H1 (cell line): ENCODE data around the gene SLX4IP. TPM values are rescaled to one million over a fixed set of nuclear protein-coding genes. Genes with fewer than 3 reads are reported as not detected.

ENCODE experiments used
- CTCF ChIA-PET: fragments of 300-600 bp; sonication (Branson Sonifier 250); formaldehyde crosslinking; loops from one replicate; lab custom pipeline; 2021; ENCODE audit not compliant: partially characterized antibody; lab: Charles Lee
- POLR2A ChIA-PET: fragments of 300-600 bp; sonication (Branson Sonifier 250); formaldehyde crosslinking; loops from one replicate; lab custom pipeline; 2021; ENCODE audit warnings: inconsistent platforms; ENCODE audit not compliant: partially characterized antibody; lab: Charles Lee
- DNase-seq, 2 experiments: peaks; one replicate each; pipeline versions ENCODE4 v3.0.0 to v3.0.0-alpha.2; 2010 to 2022; ENCODE audit warnings: low spot score in 2 of 2, low read depth in 1 of 2, mixed read lengths in 1 of 2
- FAIRE-seq: peaks from 2 replicates; lab custom pipeline; 2011; peaks lifted over from hg19 to GRCh38; lab: Jason Lieb, UNC
- H2AFZ ChIP-seq: 2 replicates; pipeline ENCODE4 v1.8.1; 2012; ENCODE audit warnings: low read length, inconsistent platforms
- H2AK5ac ChIP-seq: 2 replicates; pipeline ENCODE4 v1.6.1; 2013; ENCODE audit warnings: low read depth, low read length
- H2BK120ac ChIP-seq: replicated peaks from 2 replicates; pipeline ENCODE3; 2013; ENCODE audit warnings: low read depth, low read length, inconsistent platforms
- H2BK12ac ChIP-seq: 2 replicates; pipeline ENCODE4 v1.6.1; 2013; ENCODE audit warnings: low read depth, low read length
- H2BK15ac ChIP-seq: 2 replicates; pipeline ENCODE4 v1.6.1; 2013; ENCODE audit warnings: low read length
- H2BK20ac ChIP-seq: 2 replicates; pipeline ENCODE4 v1.6.1; 2013; ENCODE audit warnings: low read length
- H2BK5ac ChIP-seq: 2 replicates; pipeline ENCODE4 v1.6.1; 2013; ENCODE audit warnings: low read depth, low read length
- H3K14ac ChIP-seq: 2 replicates; pipeline ENCODE4 v1.6.1; 2013; ENCODE audit warnings: inconsistent platforms; ENCODE audit not compliant: insufficient read length
- H3K18ac ChIP-seq: 2 replicates; pipeline ENCODE4 v1.6.1; 2013; ENCODE audit warnings: low read length; ENCODE audit errors: extremely low read depth
- H3K23ac ChIP-seq: 2 replicates; pipeline ENCODE4 v1.6.1; 2013; ENCODE audit warnings: inconsistent platforms; ENCODE audit not compliant: insufficient read length
- H3K23me2 ChIP-seq: 2 replicates; pipeline ENCODE4 v1.6.1; 2013; ENCODE audit warnings: low read depth, low read length
- H3K27ac ChIP-seq: 2 replicates; pipeline ENCODE4 v1.6.1; 2011; ENCODE audit warnings: low read depth, low read length, inconsistent platforms
- H3K27me3 ChIP-seq, 4 experiments: replicated peaks in 1 of 4; 1 replicate in 1 of 4; 2 replicates in 3 of 4; pipeline versions ENCODE4 v1.6.1 to v1.8.1; 2011 to 2013; ENCODE audit warnings: low read length in 3 of 4, mild to moderate bottlenecking in 3 of 4, inconsistent platforms in 2 of 4, mixed read lengths in 2 of 4, moderate library complexity in 1 of 4; ENCODE audit not compliant: control insufficient read depth in 3 of 4, insufficient read depth in 3 of 4; ENCODE audit errors: extremely low read depth in 1 of 4
- H3K36me3 ChIP-seq, 4 experiments: 2 replicates each; pipeline versions ENCODE4 v1.6.1 to v1.8.1; 2011 to 2013; ENCODE audit warnings: mild to moderate bottlenecking in 4 of 4, low read length in 3 of 4, moderate library complexity in 2 of 4, control low read depth in 1 of 4, inconsistent platforms in 1 of 4; ENCODE audit not compliant: insufficient read depth in 4 of 4, control insufficient read depth in 2 of 4
- H3K4ac ChIP-seq: replicated peaks from 2 replicates; pipeline ENCODE3; 2013; ENCODE audit warnings: low read length, low read depth, mixed read lengths, inconsistent platforms; ENCODE audit not compliant: insufficient read length
- H3K4me1 ChIP-seq, 4 experiments: replicated peaks in 1 of 4; 1 replicate in 1 of 4; 2 replicates in 3 of 4; pipeline versions ENCODE4 v1.6.1 to v1.8.1; 2011 to 2013; ENCODE audit warnings: low read length in 3 of 4, inconsistent platforms in 2 of 4, mixed read lengths in 1 of 4; ENCODE audit not compliant: insufficient read depth in 4 of 4, control insufficient read depth in 3 of 4
- H3K4me2 ChIP-seq, 2 experiments: 2 replicates each; pipeline versions ENCODE4 v1.6.1 to v1.8.1; 2011 to 2013; ENCODE audit warnings: low read depth in 2 of 2, low read length in 2 of 2, control low read depth in 1 of 2, inconsistent platforms in 1 of 2, mild to moderate bottlenecking in 1 of 2; ENCODE audit not compliant: insufficient read depth in 1 of 2
- H3K4me3 ChIP-seq, 4 experiments: fragments of 200-600, 300-600 bp in 1 of 4; sonication (generic), shearing (Covaris generic), sonication (Bioruptor Twin) in 1 of 4; 2 replicates each; pipeline versions ENCODE4 v1.5.1 to v1.8.1; 2011 to 2016; ENCODE audit warnings: low read length in 4 of 4, low read depth in 3 of 4, control low read depth in 2 of 4, inconsistent platforms in 2 of 4, mild to moderate bottlenecking in 2 of 4, mixed read lengths in 1 of 4, moderate library complexity in 1 of 4; ENCODE audit not compliant: insufficient read depth in 2 of 4; ENCODE audit errors: extremely low read depth in 1 of 4
- H3K56ac ChIP-seq: replicated peaks from 2 replicates; pipeline ENCODE3; 2013; ENCODE audit warnings: low read depth, mild to moderate bottlenecking, mixed read lengths, low read length, inconsistent platforms; ENCODE audit not compliant: insufficient read length
- H3K79me1 ChIP-seq: 2 replicates; pipeline ENCODE4 v1.6.1; 2013; ENCODE audit warnings: low read depth, low read length, control low read depth
- H3K79me2 ChIP-seq, 2 experiments: 2 replicates each; pipeline versions ENCODE4 v1.6.1 to v1.8.1; 2012 to 2013; ENCODE audit warnings: low read length in 2 of 2, mild to moderate bottlenecking in 2 of 2, inconsistent platforms in 1 of 2; ENCODE audit not compliant: insufficient read depth in 2 of 2, control insufficient read depth in 1 of 2
- H3K9ac ChIP-seq, 4 experiments: replicated peaks in 1 of 4; 1 replicate in 1 of 4; 2 replicates in 3 of 4; pipeline versions ENCODE4 v1.6.1 to v1.8.1; 2011 to 2013; ENCODE audit warnings: low read depth in 3 of 4, low read length in 3 of 4, control low read depth in 2 of 4, mild to moderate bottlenecking in 2 of 4, moderate library complexity in 2 of 4, inconsistent platforms in 1 of 4; ENCODE audit errors: extremely low read depth in 1 of 4
- H3K9me3 ChIP-seq, 2 experiments: 2 replicates each; pipeline versions ENCODE4 v1.6.1 to v1.8.1; 2012 to 2013; ENCODE audit warnings: mild to moderate bottlenecking in 2 of 2, moderate library complexity in 2 of 2, control low read depth in 1 of 2, inconsistent platforms in 1 of 2, low read depth in 1 of 2, low read length in 1 of 2, mixed read lengths in 1 of 2; ENCODE audit not compliant: insufficient read depth in 2 of 2
- H4K20me1 ChIP-seq, 2 experiments: replicated peaks in 1 of 2; 2 replicates each; pipeline versions ENCODE3 to v1.8.1; 2011 to 2013; ENCODE audit warnings: inconsistent platforms in 2 of 2, low read length in 2 of 2, mild to moderate bottlenecking in 1 of 2; ENCODE audit not compliant: insufficient read depth in 2 of 2, control insufficient read depth in 1 of 2
- H4K5ac ChIP-seq: 2 replicates; pipeline ENCODE4 v1.6.1; 2013; ENCODE audit warnings: low read length, low read depth, mixed read lengths, inconsistent platforms; ENCODE audit not compliant: insufficient read length
- H4K8ac ChIP-seq: 2 replicates; pipeline ENCODE4 v1.8.0; 2013; ENCODE audit warnings: mild to moderate bottlenecking, moderate library complexity, low read length, inconsistent platforms; ENCODE audit not compliant: insufficient read depth; ENCODE audit errors: extremely low read depth
- H4K91ac ChIP-seq: replicated peaks from 2 replicates; pipeline ENCODE3; 2013; ENCODE audit warnings: low read length, mixed read lengths, inconsistent platforms; ENCODE audit not compliant: insufficient read length
- CBX5 ChIP-seq: fragments of 300-800, 300-1000 bp; sonication (generic); IDR thresholded peaks from 2 replicates; pipeline ENCODE4 v1.7.1; 2016; ENCODE audit warnings: antibody characterized with exemption, low read length, low read depth
- MAX ChIP-seq: IDR thresholded peaks from 2 replicates; pipeline ENCODE4 v1.6.1; 2012; ENCODE audit warnings: inconsistent platforms
- WGBS, 2 experiments: shearing (Covaris generic) in 1 of 2; methylation state at CpG; one replicate each; pipeline versions ENCODE4 v1.1.6 to v1.1.7; 2013 to 2015; ENCODE audit warnings: low lambda C conversion rate in 2 of 2, mixed read lengths in 2 of 2, inconsistent platforms in 1 of 2, low coverage in 1 of 2, missing lambda C conversion rate in 1 of 2; ENCODE audit not compliant: insufficient replicate concordance in 2 of 2, insufficient coverage in 1 of 2, insufficient read length in 1 of 2; ENCODE audit errors: extremely low coverage in 1 of 2, missing lambda C conversion rate in 1 of 2; 5-methylcytosine and 5-hydroxymethylcytosine counted together
- polyA plus RNA-seq, 7 experiments: library from polyadenylated mRNA; depleted of rRNA in 3 of 7; stranded (reverse) in 5 of 7; unstranded in 2 of 7; fragments of >200 nt in 5 of 7; fragments of 200-250 nt in 2 of 7; gene quantifications; 1 replicate in 5 of 7; 2 replicates in 1 of 7; 4 replicates in 1 of 7; pipeline versions ENCODE4 v1.2.1 to v1.2.3, GENCODE V29; 2011 to 2013; ENCODE audit warnings: missing spikeins in 2 of 7, mixed read lengths in 2 of 7
- total RNA-seq: library from RNA; stranded (reverse); fragmentation: NEBNext Ultra II Directional; extraction: Animal tissue kit (Norgen Biotek cat#: 25700); gene quantifications from 2 replicates; pipeline ENCODE4 v1.2.1, GENCODE V29; 2021

Gene SLX4IP
- total and polyA plus RNA-seq, 2 of the 8 experiments (the other 6 are each of a cell fraction or from before 2014, with no cell fraction given) = 2.4 to 8.7 TPM

- no peak for TF ChIP-seq CBX5
- TF ChIP-seq MAX = no peak
- no peak overlapping the region for H3K4me2 ChIP-seq
- no peak for DNase-seq
- no peak overlapping the region for H2BK12ac ChIP-seq
- H2AFZ ChIP-seq = no peak overlapping the region
- H4K5ac ChIP-seq = no peak overlapping the region
- no peak overlapping the region for H2BK5ac ChIP-seq
- no peak overlapping the region for H3K18ac ChIP-seq
- peaks cover 2 to 6% (median 6%) of the 10 kb centered on the region in 4 experiments; a peak in 5 of 7 replicates for H3K4me1 ChIP-seq
- no peaks in the 10 kb centered on the region for H4K20me1 ChIP-seq
- no peak overlapping the region for H2BK20ac ChIP-seq
- WGBS, 2 experiments = 74% methylated on average over 2 of the region's 2 CpGs; no CpG with 5 or more reads in 1 of the 2 experiments
- ChIA-PET POLR2A (interaction anchor here (0.8 kb wide), 1 partner anchor 20 kb away, joined by 3 read pairs; no protein-coding TSS in a partner anchor), CTCF (interaction anchor here (0.6 to 1.2 kb wide), 3 partner anchors 147 to 465 kb away, joined by 3 read pairs; no protein-coding TSS in a partner anchor)
- no peak for FAIRE-seq
- no peaks in the 10 kb centered on the region for H3K79me1 ChIP-seq
- no peaks in the 10 kb centered on the region for H3K27me3 ChIP-seq
- H3K9ac ChIP-seq = no peak overlapping the region
- H2BK120ac ChIP-seq = no peak overlapping the region
- H3K23ac ChIP-seq = no peak overlapping the region
- H4K91ac ChIP-seq = no peak overlapping the region
- no peak overlapping the region for H2AK5ac ChIP-seq
- no peak overlapping the region for H3K4ac ChIP-seq
- no peak overlapping the region for H3K14ac ChIP-seq
- H3K27ac ChIP-seq = no peak overlapping the region
- no peaks in the 10 kb centered on the region for H3K9me3 ChIP-seq
- H3K23me2 ChIP-seq = no peaks in the 10 kb centered on the region
- H3K36me3 ChIP-seq = no peaks in the 10 kb centered on the region
- no peak overlapping the region for H2BK15ac ChIP-seq
- no peak overlapping the region for H3K56ac ChIP-seq
- no peak overlapping the region for H3K4me3 ChIP-seq
- no peak overlapping the region for H4K8ac ChIP-seq
- H3K79me2 ChIP-seq = peaks cover 0 to 12% of the 10 kb centered on the region in 2 experiments; a peak in 2 of 4 replicates
Measured at GRCh38 chr20:10496465-10496864, 61.4 kb downstream of the SLX4IP start.
